ENCODE data around the gene ATP5F1A. TPM values are rescaled to one million over a fixed set of nuclear protein-coding genes. Genes with fewer than 3 reads are reported as not detected.

ATP5F1A gene
- total and polyA plus RNA-seq, 9 donors, result 467 to 597 (median 491) TPM

- H3K36me3 ChIP-seq (ENCODE audit: control insufficient read depth, insufficient read depth, low read length), result no peaks in the 10 kb centered on the region
- no CpG with 5 or more reads among the region's 2 CpGs for WGBS (ENCODE audit: insufficient coverage)
- no peak for DNase-seq
Observed at GRCh38 chr18:46035696-46036680, 62.1 kb downstream of the ATP5F1A start.

GRCh38 chr18:46034230-46034629, 63.9 kb downstream of the ATP5F1A start:
- Histone ChIP-seq H3K9me3 (replicated peaks; ENCODE audit: control insufficient read depth, low read depth, low read length) (no peaks in the 10 kb centered on the region), H3K4me1 (ENCODE audit: control insufficient read depth, insufficient read depth, low read length) (no peaks in the 10 kb centered on the region), H3K4me3 (ENCODE audit: low read length) (no peak overlapping the region), H3K27ac (ENCODE audit: low read length) (no peak overlapping the region), H3K36me3 (ENCODE audit: control insufficient read depth, insufficient read depth, low read length) (no peaks in the 10 kb centered on the region), H3K27me3 (ENCODE audit: control insufficient read depth, insufficient read depth, low read length) (no peaks in the 10 kb centered on the region)
- DNase-seq, result no peak
- WGBS (ENCODE audit: insufficient coverage), result no CpG with 5 or more reads among the region's 1 CpG

More at GRCh38 chr18:46035696-46036680, 62.1 kb downstream of the ATP5F1A start:
- Histone ChIP-seq H3K27ac (ENCODE audit: low read length) (no peak overlapping the region), H3K9me3 (replicated peaks; ENCODE audit: control insufficient read depth, low read depth, low read length) (no peaks in the 10 kb centered on the region), H3K4me3 (ENCODE audit: low read length) (no peak overlapping the region), H3K4me1 (ENCODE audit: control insufficient read depth, insufficient read depth, low read length) (no peaks in the 10 kb centered on the region), H3K27me3 (ENCODE audit: control insufficient read depth, insufficient read depth, low read length) (no peaks in the 10 kb centered on the region)

DNA sequence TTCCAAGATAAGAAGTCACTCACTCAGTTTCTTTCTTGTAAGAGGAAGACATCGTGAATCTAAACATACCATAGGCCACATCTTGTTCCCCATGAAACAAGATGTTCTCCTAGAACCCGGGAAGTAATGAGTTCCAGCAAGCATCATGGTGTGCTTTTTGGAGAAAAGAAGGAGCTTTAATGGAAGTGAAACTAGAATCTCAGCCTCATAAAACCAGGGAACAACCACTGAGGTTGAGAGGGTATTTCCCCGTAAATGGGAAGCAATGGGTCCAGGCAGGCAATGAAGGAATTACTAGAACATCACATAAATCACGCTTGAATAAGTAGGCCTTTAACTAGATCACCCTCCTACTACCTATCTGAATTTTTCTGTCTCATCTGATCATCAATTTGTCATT, 66.4 kb downstream of the ATP5F1A start:
- Histone ChIP-seq H3K9me3 (replicated peaks; ENCODE audit: control insufficient read depth, low read depth, low read length) (no peaks in the 10 kb centered on the region), H3K27me3 (ENCODE audit: control insufficient read depth, insufficient read depth, low read length) (peaks cover 8% of the 10 kb centered on the region), H3K27ac (ENCODE audit: low read length) (no peak overlapping the region), H3K4me1 (ENCODE audit: control insufficient read depth, insufficient read depth, low read length) (peaks cover 3% of the 10 kb centered on the region), H3K36me3 (ENCODE audit: control insufficient read depth, insufficient read depth, low read length) (no peaks in the 10 kb centered on the region), H3K4me3 (ENCODE audit: low read length) (no peak overlapping the region)
- WGBS (ENCODE audit: insufficient coverage), result 100% methylated on average over 1 of the region's 4 CpGs
- no peak for DNase-seq

Other genes with a start within 250 kb of the ATP5F1A start
- gene EPG5, start 131.0 kb downstream of the ATP5F1A start, total RNA-seq, result 14.9 TPM
- gene EPG5, start 131.0 kb downstream of the ATP5F1A start, polyA plus RNA-seq (ENCODE audit: insufficient read depth in 1 of 8, insufficient read length in 8 of 8, low replicate concordance in 1 of 8), result 10 to 100 TPM in 7 of 8 donors, 1 to 10 TPM in 1; 9.1 to 17.1 (median 11.4) TPM
- 2.0 TPM for gene PSTPIP2, start 26.0 kb downstream of the ATP5F1A start, total RNA-seq
- gene PSTPIP2, start 26.0 kb downstream of the ATP5F1A start, polyA plus RNA-seq (ENCODE audit: insufficient read depth in 1 of 8, insufficient read length in 8 of 8, low replicate concordance in 1 of 8), result 1 to 10 TPM; 1.3 to 2.8 (median 2.0) TPM
- gene HAUS1, start 6.1 kb upstream of the ATP5F1A start, total RNA-seq, result 29.0 TPM
- 10 to 100 TPM; 21.7 to 37.7 (median 28.3) TPM for gene HAUS1, start 6.1 kb upstream of the ATP5F1A start, polyA plus RNA-seq (ENCODE audit: insufficient read depth in 1 of 8, insufficient read length in 8 of 8, low replicate concordance in 1 of 8)